Measurements from ENCODE around the gene UNC80. TPM values are rescaled to one million over a fixed set of nuclear protein-coding genes. Genes with fewer than 3 reads are reported as not detected.

UNC80 gene
- total RNA-seq, 1 experiment from 2014 or later: 0.48 TPM

- TF ChIP-seq NR1H2 (CRISPR knock-in tag; IDR thresholded peaks at IDR 0.05) (no peak), TEAD4 (CRISPR knock-in tag; IDR thresholded peaks at IDR 0.05) (no peak), NR2C2 (CRISPR knock-in tag; IDR thresholded peaks at IDR 0.05) (no peak), GRHL2 (CRISPR knock-in tag; IDR thresholded peaks at IDR 0.05; ENCODE audit: insufficient replicate concordance, severe bottlenecking) (no peak), CDX4 (CRISPR knock-in tag; IDR thresholded peaks at IDR 0.05; ENCODE audit: borderline replicate concordance) (no peak), ZNF317 (CRISPR knock-in tag; IDR thresholded peaks at IDR 0.05; ENCODE audit: borderline replicate concordance, low read depth) (no peak), FOXK1 (CRISPR knock-in tag; IDR thresholded peaks at IDR 0.05) (no peak)
Measured at GRCh38 chr2:209762563-209762962, 9.1 kb upstream of the UNC80 start (continued).

- Mint-ChIP-seq H3K27me3 (ENCODE audit: low read depth) (peaks cover 99% of the 10 kb centered on the region), H3K36me3 (no peaks in the 10 kb centered on the region), H3K27ac (no peak overlapping the region), H3K4me3 (no peak overlapping the region), H3K4me1 (no peaks in the 10 kb centered on the region), H3K9me3 (no peaks in the 10 kb centered on the region)
- ChIA-PET CTCF (no interaction called here), POLR2A (no interaction called here)
- no peak for ATAC-seq
- DNase-seq (ENCODE audit: low spot score): no peak
- TF ChIP-seq ERG (CRISPR knock-in tag; IDR thresholded peaks at IDR 0.05) (no peak), ZNF121 (CRISPR knock-in tag; IDR thresholded peaks at IDR 0.05) (no peak), FOXJ3 (CRISPR knock-in tag; IDR thresholded peaks at IDR 0.05; ENCODE audit: borderline replicate concordance) (no peak), RORB (CRISPR knock-in tag; IDR thresholded peaks at IDR 0.05) (no peak)
Measured at GRCh38 chr2:209763106-209763505, 8.5 kb upstream of the UNC80 start.

DNA sequence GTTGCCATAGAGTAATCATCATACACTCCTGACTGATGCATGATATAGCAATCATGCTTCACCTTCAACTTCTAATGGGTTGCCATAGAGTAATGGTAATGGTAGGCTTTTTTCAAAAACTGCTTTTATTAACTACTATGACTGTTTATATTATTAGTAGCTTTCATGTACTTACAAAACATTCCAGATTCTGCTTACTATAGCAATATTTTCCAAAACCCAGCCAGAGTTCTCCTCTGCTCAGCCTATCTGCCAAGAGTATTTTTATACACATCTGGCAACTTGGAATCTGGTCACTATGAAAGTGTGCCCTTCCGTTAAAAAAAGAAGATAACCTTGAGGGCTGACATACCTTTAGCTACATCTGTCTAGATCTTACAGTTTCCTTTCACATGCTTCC, 5.0 kb upstream of the UNC80 start:
- Mint-ChIP-seq H3K27me3 (ENCODE audit: low read depth) (peaks cover 97% of the 10 kb centered on the region), H3K27ac (no peak overlapping the region), H3K4me3 (no peak overlapping the region), H3K36me3 (no peaks in the 10 kb centered on the region), H3K9me3 (no peaks in the 10 kb centered on the region), H3K4me1 (peaks cover 4% of the 10 kb centered on the region)
- DNase-seq (ENCODE audit: low spot score) (no peak), ATAC-seq (no peak)
- ChIA-PET CTCF (no interaction called here), POLR2A (no interaction called here)
- TF ChIP-seq ZNF425 (CRISPR knock-in tag; conservative IDR thresholded peaks at IDR 0.05) (no peak), SP1 (CRISPR knock-in tag; conservative IDR thresholded peaks at IDR 0.05) (no peak), ZBTB43 (CRISPR knock-in tag; IDR thresholded peaks at IDR 0.05) (no peak), TP53 (CRISPR knock-in tag; IDR thresholded peaks at IDR 0.05) (no peak), SMAD3 (CRISPR knock-in tag; IDR thresholded peaks at IDR 0.05; ENCODE audit: borderline replicate concordance) (no peak), ERG (CRISPR knock-in tag; IDR thresholded peaks at IDR 0.05) (no peak), IRF2 (CRISPR knock-in tag; IDR thresholded peaks at IDR 0.05; ENCODE audit: borderline replicate concordance, low read depth) (no peak), RELA (CRISPR knock-in tag; IDR thresholded peaks at IDR 0.05; ENCODE audit: borderline replicate concordance) (no peak)
- TF ChIP-seq, protein P1, sequence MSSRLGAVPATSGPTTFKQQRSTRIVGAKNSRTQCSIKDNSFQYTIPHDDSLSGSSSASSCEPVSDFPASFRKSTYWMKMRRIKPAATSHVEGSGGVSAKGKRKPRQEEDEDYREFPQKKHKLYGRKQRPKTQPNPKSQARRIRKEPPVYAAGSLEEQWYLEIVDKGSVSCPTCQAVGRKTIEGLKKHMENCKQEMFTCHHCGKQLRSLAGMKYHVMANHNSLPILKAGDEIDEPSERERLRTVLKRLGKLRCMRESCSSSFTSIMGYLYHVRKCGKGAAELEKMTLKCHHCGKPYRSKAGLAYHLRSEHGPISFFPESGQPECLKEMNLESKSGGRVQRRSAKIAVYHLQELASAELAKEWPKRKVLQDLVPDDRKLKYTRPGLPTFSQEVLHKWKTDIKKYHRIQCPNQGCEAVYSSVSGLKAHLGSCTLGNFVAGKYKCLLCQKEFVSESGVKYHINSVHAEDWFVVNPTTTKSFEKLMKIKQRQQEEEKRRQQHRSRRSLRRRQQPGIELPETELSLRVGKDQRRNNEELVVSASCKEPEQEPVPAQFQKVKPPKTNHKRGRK (CRISPR knock-in tag; IDR thresholded peaks at IDR 0.05; ENCODE audit: borderline replicate concordance): no peak
- TF ChIP-seq, protein P2, sequence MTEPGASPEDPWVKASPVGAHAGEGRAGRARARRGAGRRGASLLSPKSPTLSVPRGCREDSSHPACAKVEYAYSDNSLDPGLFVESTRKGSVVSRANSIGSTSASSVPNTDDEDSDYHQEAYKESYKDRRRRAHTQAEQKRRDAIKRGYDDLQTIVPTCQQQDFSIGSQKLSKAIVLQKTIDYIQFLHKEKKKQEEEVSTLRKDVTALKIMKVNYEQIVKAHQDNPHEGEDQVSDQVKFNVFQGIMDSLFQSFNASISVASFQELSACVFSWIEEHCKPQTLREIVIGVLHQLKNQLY (CRISPR knock-in tag; IDR thresholded peaks at IDR 0.05): no peak
- TF ChIP-seq, protein P3, sequence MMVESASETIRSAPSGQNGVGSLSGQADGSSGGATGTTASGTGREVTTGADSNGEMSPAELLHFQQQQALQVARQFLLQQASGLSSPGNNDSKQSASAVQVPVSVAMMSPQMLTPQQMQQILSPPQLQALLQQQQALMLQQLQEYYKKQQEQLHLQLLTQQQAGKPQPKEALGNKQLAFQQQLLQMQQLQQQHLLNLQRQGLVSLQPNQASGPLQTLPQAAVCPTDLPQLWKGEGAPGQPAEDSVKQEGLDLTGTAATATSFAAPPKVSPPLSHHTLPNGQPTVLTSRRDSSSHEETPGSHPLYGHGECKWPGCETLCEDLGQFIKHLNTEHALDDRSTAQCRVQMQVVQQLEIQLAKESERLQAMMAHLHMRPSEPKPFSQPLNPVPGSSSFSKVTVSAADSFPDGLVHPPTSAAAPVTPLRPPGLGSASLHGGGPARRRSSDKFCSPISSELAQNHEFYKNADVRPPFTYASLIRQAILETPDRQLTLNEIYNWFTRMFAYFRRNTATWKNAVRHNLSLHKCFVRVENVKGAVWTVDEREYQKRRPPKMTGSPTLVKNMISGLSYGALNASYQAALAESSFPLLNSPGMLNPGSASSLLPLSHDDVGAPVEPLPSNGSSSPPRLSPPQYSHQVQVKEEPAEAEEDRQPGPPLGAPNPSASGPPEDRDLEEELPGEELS (CRISPR knock-in tag; IDR thresholded peaks at IDR 0.05): no peak

Measured in WTC11 (cell line).